Activated CD8-positive, alpha-beta memory T cell treated with anti-CD3 and anti-CD28 coated beads, Interleukin-2, amount 50 U/mL, for 24 hours (primary cell): Measurements from ENCODE around the gene THEM5.
"Not testable (repeated sequence)": the region's sequence is repeated elsewhere in the genome, so short reads cannot be mapped to it uniquely, and the experiment has no call there.

ENCODE experiments used
- DNase-seq: peaks from one replicate; pipeline ENCODE4 v3.0.0-alpha.2; 2020; ENCODE audit errors: extremely low read depth

Gene THEM5

GRCh38 chr1:151867765-151868411 is 14.4 kb upstream of the THEM5 start:
- DNase-seq = no peak

GRCh38 chr1:151867321-151867720 is 13.8 kb upstream of the THEM5 start:
- no peak for DNase-seq

GRCh38 chr1:151864411-151864810 is 10.9 kb upstream of the THEM5 start:
- no peak for DNase-seq

- DNase-seq = no peak
Observed at GRCh38 chr1:151862604-151863003, 9.1 kb upstream of the THEM5 start.

GRCh38 chr1:151860504-151861187 is 7.1 kb upstream of the THEM5 start:
- no peak for DNase-seq

GRCh38 chr1:151859891-151860293 is 6.4 kb upstream of the THEM5 start:
- no peak for DNase-seq

GRCh38 chr1:151858886-151859665 is 5.6 kb upstream of the THEM5 start:
- DNase-seq = no peak

GRCh38 chr1:151858030-151858746 is 4.7 kb upstream of the THEM5 start:
- DNase-seq = no peak

GRCh38 chr1:151855933-151856332 is 2.4 kb upstream of the THEM5 start:
- DNase-seq = no peak

- DNase-seq = not testable (repeated sequence)
Observed at GRCh38 chr1:151855516-151855915, 2.0 kb upstream of the THEM5 start.

GRCh38 chr1:151854658-151855057 is 1.1 kb upstream of the THEM5 start:
- no peak for DNase-seq

- DNase-seq = no peak
Observed at GRCh38 chr1:151852733-151853132, 779 bp downstream of the THEM5 start.

- no peak for DNase-seq
Observed at GRCh38 chr1:151851886-151852285, 1.6 kb downstream of the THEM5 start.

- DNase-seq = no peak
Observed at GRCh38 chr1:151849871-151850270, 3.6 kb downstream of the THEM5 start.

GRCh38 chr1:151849126-151849525 is 4.4 kb downstream of the THEM5 start:
- DNase-seq = no peak

GRCh38 chr1:151847867-151848596 is 5.5 kb downstream of the THEM5 start:
- no peak for DNase-seq

- no peak for DNase-seq
Observed at GRCh38 chr1:151846686-151847237, 6.8 kb downstream of the THEM5 start.

GRCh38 chr1:151846062-151846568 is 7.4 kb downstream of the THEM5 start:
- DNase-seq = no peak

- DNase-seq = no peak
Observed at GRCh38 chr1:151843398-151843797, 10.1 kb downstream of the THEM5 start.

GRCh38 chr1:151841141-151841540 is 12.4 kb downstream of the THEM5 start:
- no peak for DNase-seq

GRCh38 chr1:151840421-151840820 is 13.1 kb downstream of the THEM5 start:
- DNase-seq = no peak
